ENCODE data around the gene FOXE1.

DNA sequence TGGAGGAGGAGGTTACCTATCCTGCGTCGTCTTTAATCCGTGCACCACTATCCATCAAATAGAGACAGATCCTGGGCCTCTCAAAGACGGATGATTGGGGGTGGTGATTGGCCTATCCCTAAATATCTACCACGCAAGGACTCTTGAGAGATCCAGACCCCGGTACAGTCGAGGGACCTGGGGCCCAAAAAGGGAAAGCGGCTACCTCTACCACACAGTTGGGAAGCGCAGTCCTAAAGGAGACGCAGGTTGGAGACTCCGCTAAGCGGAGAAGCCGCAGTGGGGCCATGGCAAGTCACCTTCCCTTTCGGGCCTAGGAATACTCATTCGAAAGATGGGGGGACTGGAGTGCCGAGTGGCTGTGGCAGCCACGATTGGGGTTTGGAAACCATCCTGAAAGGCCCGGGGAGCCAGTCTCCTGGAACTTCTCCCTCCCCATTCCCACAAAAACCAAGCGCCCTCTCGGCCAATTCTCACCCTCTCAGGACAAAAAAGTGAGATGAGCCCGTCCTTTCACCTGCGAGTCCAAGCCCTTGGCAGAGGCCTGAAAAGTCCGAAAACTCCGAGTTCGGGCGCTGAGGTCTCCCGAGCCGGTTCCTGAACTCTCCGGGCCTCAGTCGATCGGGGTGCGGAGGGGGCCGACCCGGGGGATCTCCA lies 499 bp upstream of the FOXE1 start:
- TF ChIP-seq, protein P1, sequence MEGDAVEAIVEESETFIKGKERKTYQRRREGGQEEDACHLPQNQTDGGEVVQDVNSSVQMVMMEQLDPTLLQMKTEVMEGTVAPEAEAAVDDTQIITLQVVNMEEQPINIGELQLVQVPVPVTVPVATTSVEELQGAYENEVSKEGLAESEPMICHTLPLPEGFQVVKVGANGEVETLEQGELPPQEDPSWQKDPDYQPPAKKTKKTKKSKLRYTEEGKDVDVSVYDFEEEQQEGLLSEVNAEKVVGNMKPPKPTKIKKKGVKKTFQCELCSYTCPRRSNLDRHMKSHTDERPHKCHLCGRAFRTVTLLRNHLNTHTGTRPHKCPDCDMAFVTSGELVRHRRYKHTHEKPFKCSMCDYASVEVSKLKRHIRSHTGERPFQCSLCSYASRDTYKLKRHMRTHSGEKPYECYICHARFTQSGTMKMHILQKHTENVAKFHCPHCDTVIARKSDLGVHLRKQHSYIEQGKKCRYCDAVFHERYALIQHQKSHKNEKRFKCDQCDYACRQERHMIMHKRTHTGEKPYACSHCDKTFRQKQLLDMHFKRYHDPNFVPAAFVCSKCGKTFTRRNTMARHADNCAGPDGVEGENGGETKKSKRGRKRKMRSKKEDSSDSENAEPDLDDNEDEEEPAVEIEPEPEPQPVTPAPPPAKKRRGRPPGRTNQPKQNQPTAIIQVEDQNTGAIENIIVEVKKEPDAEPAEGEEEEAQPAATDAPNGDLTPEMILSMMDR (IDR thresholded peaks at IDR 0.05; ENCODE audit: low read length): no peak
- no peak for TF ChIP-seq EZH2 (optimal IDR thresholded peaks at IDR 0.05; ENCODE audit: low read depth, low read length)
- TF ChIP-seq EZH2phosphoT487 (IDR thresholded peaks at IDR 0.05; ENCODE audit: low read length): no peak

Measured in MM.1S (cell line).